OCI-LY1 (cell line): ENCODE results near the gene KSR1.
"Not testable (repeated sequence)": the region's sequence is repeated elsewhere in the genome, so short reads cannot be mapped to it uniquely, and the experiment has no call there.

ENCODE experiments used
- H2AFZ ChIP-seq: fragments of 200-600 bp; sonication (generic), shearing (Covaris generic); 2 replicates; pipeline ENCODE4 v1.6.0; 2014; ENCODE audit warnings: antibody characterized with exemption, mild to moderate bottlenecking, low read length
- H3F3A ChIP-seq: fragments of 200-600 bp; sonication (generic), shearing (Covaris generic); 2 replicates; pipeline ENCODE4 v1.6.0; 2014; ENCODE audit warnings: mild to moderate bottlenecking, antibody characterized with exemption, low read length, moderate library complexity; ENCODE audit not compliant: insufficient read depth
- H3K27ac ChIP-seq: fragments of 200-600 bp; sonication (generic); 2 replicates; pipeline ENCODE4 v1.5.1; 2014; ENCODE audit warnings: low read length, mixed run types, mild to moderate bottlenecking, low read depth; ENCODE audit not compliant: poor library complexity, severe bottlenecking
- H3K27me3 ChIP-seq: fragments of 200-600 bp; sonication (generic); 2 replicates; pipeline ENCODE4 v1.6.0; 2014; ENCODE audit warnings: antibody characterized with exemption, mild to moderate bottlenecking, low read length, moderate library complexity; ENCODE audit not compliant: insufficient read depth
- H3K36me3 ChIP-seq: fragments of 200-600 bp; sonication (generic); 2 replicates; pipeline ENCODE4 v1.6.1; 2014; ENCODE audit warnings: mild to moderate bottlenecking, antibody characterized with exemption, low read length, moderate library complexity, mixed read lengths; ENCODE audit not compliant: insufficient read depth
- H3K4me1 ChIP-seq: fragments of 200-600 bp; sonication (generic); 2 replicates; pipeline ENCODE4 v1.5.1; 2014; ENCODE audit warnings: mild to moderate bottlenecking, low read length, moderate library complexity; ENCODE audit not compliant: insufficient read depth, severe bottlenecking
- H3K4me2 ChIP-seq: fragments of 200-600 bp; sonication (generic), shearing (Covaris generic); 2 replicates; pipeline ENCODE4 v1.6.1; 2014; ENCODE audit warnings: low read length
- H3K4me3 ChIP-seq: fragments of 200-600 bp; sonication (generic); 2 replicates; pipeline ENCODE4 v1.5.1; 2014; ENCODE audit warnings: low read length, low read depth, mild to moderate bottlenecking, mixed read lengths; ENCODE audit not compliant: poor library complexity, severe bottlenecking
- H3K79me2 ChIP-seq: fragments of 200-600 bp; shearing (Covaris generic); 2 replicates; pipeline ENCODE4 v1.6.1; 2016; ENCODE audit warnings: mixed run types, low read length, mixed read lengths; ENCODE audit not compliant: insufficient read depth
- H3K9ac ChIP-seq: fragments of 200-600 bp; sonication (generic), shearing (Covaris generic); 2 replicates; pipeline ENCODE4 v1.6.1; 2014; ENCODE audit warnings: mild to moderate bottlenecking, low read length, mixed read lengths
- H3K9me2 ChIP-seq: fragments of 200-600 bp; sonication (generic), shearing (Covaris generic); 2 replicates; pipeline ENCODE4 v1.6.1; 2014; ENCODE audit warnings: low read depth, mild to moderate bottlenecking, low read length, mixed read lengths
- H3K9me3 ChIP-seq: fragments of 200-600 bp; shearing (Covaris generic); 2 replicates; pipeline ENCODE4 v1.6.1; 2014; ENCODE audit warnings: low read length, mixed read lengths
- H4K20me1 ChIP-seq: fragments of 200-600 bp; sonication (generic), shearing (Covaris generic); 2 replicates; pipeline ENCODE4 v1.6.0; 2016; ENCODE audit warnings: mild to moderate bottlenecking, low read length; ENCODE audit not compliant: insufficient read depth
- CTCF ChIP-seq: fragments of 200-600 bp; sonication (generic), shearing (Covaris generic); IDR thresholded peaks from 2 replicates; pipeline ENCODE4 v1.5.1; 2017; ENCODE audit warnings: mild to moderate bottlenecking, antibody characterized with exemption, low read length, moderate library complexity, mixed read lengths
- EZH2 ChIP-seq: fragments of 200-600 bp; sonication (generic), shearing (Covaris generic); IDR thresholded peaks from 2 replicates; pipeline ENCODE4 v1.8.0; 2017; ENCODE audit warnings: borderline replicate concordance, mixed run types, mild to moderate bottlenecking, antibody characterized with exemption, low read length, moderate library complexity, mixed read lengths

Gene KSR1

DNA sequence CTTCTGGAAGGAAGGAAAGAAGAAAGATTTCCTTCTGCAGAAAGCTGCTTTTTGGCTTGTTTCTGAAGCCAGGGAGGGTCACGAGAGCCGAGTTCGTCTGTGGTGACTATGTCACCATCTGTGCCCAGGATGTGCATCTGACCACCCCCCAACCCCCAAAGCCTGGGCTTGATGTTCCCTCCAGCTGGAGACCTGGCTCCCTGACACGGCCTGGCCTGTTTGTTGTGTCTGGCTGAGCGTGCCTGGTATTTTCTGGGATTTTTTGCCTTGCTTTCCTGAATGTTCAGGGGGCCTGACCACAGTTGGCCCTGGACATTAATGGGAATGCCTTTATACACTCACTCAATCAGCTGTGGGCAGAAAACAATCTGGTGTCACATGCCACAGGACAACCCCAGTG is 213.6 kb downstream of the KSR1 start:
- Histone ChIP-seq H3K4me3 (no peak overlapping the region), H2AFZ (no peak overlapping the region), H3K4me1 (no peaks in the 10 kb centered on the region), H3K9me2 (no peaks in the 10 kb centered on the region), H3K4me2 (no peak overlapping the region), H3F3A (no peaks in the 10 kb centered on the region), H3K9ac (no peak overlapping the region), H4K20me1 (no peaks in the 10 kb centered on the region), H3K9me3 (no peaks in the 10 kb centered on the region), H3K27ac (no peak overlapping the region), H3K36me3 (no peaks in the 10 kb centered on the region), H3K79me2 (no peaks in the 10 kb centered on the region), H3K27me3 (no peaks in the 10 kb centered on the region)
- TF ChIP-seq EZH2 (no peak), CTCF (no peak)

- Histone ChIP-seq H3K9ac (no peak overlapping the region), H3K79me2 (no peaks in the 10 kb centered on the region), H3K9me2 (no peaks in the 10 kb centered on the region), H3K4me3 (no peak overlapping the region), H4K20me1 (no peaks in the 10 kb centered on the region), H3K9me3 (no peaks in the 10 kb centered on the region), H3K4me1 (no peaks in the 10 kb centered on the region), H3K27me3 (no peaks in the 10 kb centered on the region), H2AFZ (no peak overlapping the region), H3F3A (no peaks in the 10 kb centered on the region), H3K4me2 (no peak overlapping the region), H3K27ac (no peak overlapping the region), H3K36me3 (no peaks in the 10 kb centered on the region)
- TF ChIP-seq EZH2 (no peak), CTCF (no peak)
Observed at GRCh38 chr17:27670791-27671590, 214.7 kb downstream of the KSR1 start.

- no peaks in the 10 kb centered on the region for H3K9me2 ChIP-seq
- H3K9ac ChIP-seq, result no peak overlapping the region
- no peaks in the 10 kb centered on the region for H3F3A ChIP-seq
- H3K4me3 ChIP-seq, result no peak overlapping the region
- H2AFZ ChIP-seq, result no peak overlapping the region
- H3K4me1 ChIP-seq, result no peaks in the 10 kb centered on the region
- H3K36me3 ChIP-seq, result no peaks in the 10 kb centered on the region
- TF ChIP-seq EZH2 (no peak), CTCF (no peak)
- H4K20me1 ChIP-seq, result no peaks in the 10 kb centered on the region
- no peaks in the 10 kb centered on the region for H3K27me3 ChIP-seq
- H3K79me2 ChIP-seq, result no peaks in the 10 kb centered on the region
- no peaks in the 10 kb centered on the region for H3K9me3 ChIP-seq
- H3K27ac ChIP-seq, result no peak overlapping the region
- H3K4me2 ChIP-seq, result no peak overlapping the region
Observed at GRCh38 chr17:27671591-27671910, 215.3 kb downstream of the KSR1 start.

DNA sequence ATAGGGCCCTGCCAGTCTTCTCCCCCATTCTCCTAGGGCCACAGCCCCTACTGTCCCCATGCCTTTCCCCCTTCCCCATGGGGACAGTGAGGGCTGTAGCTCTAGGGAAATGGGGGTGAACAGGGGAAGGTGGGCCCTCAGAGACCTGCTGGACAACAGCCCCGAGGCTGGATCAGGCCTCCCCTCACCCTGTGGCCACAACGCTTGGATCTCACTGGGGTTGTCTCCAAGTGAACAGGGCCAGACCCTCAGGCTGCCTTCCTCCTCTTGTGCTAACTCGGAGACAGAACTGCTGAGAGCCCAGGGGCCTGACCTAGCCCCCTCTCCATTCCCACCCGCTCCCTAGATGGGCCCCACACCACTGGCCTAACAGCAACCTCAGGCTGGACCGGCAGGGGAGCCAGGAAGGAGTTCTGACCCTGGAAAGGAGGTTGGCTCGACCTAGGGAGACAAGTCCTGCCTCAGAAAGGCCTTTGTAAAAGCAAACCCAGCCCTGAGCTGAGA is 215.8 kb downstream of the KSR1 start:
- H3K4me3 ChIP-seq, H2AFZ ChIP-seq, H3F3A ChIP-seq, H3K9ac ChIP-seq, H3K4me1 ChIP-seq, H3K4me2 ChIP-seq, H3K9me3 ChIP-seq, H3K27me3 ChIP-seq, H3K36me3 ChIP-seq, H3K79me2 ChIP-seq, H3K9me2 ChIP-seq, H3K27ac ChIP-seq, H4K20me1 ChIP-seq: not testable (repeated sequence)
